ENCODE measurements around the gene ANKRD13D.
A peak's percentile ranks its signal among the peaks of the same experiment; 100 is the strongest.

Gene ANKRD13D

GRCh38 chr11:67262731-67263675 is 26.1 kb upstream of the ANKRD13D start:
- peak; percentile 85 for DNase-seq

- no peak for DNase-seq
Observed at GRCh38 chr11:67264260-67264659, 24.8 kb upstream of the ANKRD13D start.

- no peak for DNase-seq
Observed at GRCh38 chr11:67264877-67265632, 24.0 kb upstream of the ANKRD13D start.

GRCh38 chr11:67265633-67266448 is 23.3 kb upstream of the ANKRD13D start:
- peak; percentile 57 for DNase-seq

GRCh38 chr11:67266449-67267187 is 22.5 kb upstream of the ANKRD13D start, which contains the start of gene GRK2:
Gene GRK2, plus strand, starts transcription at chr11:67266473. Its CDS starts 227 bp downstream, at chr11:67266700.
- DNase-seq = peak; percentile 57

- no peak for DNase-seq
Observed at GRCh38 chr11:67267188-67268080, 21.7 kb upstream of the ANKRD13D start.

GRCh38 chr11:67268081-67268961 is 20.8 kb upstream of the ANKRD13D start:
- no peak for DNase-seq

GRCh38 chr11:67268962-67269268 is 20.2 kb upstream of the ANKRD13D start:
- DNase-seq = no peak

GRCh38 chr11:67269401-67270255 is 19.5 kb upstream of the ANKRD13D start:
- no peak for DNase-seq

GRCh38 chr11:67270256-67271204 is 18.6 kb upstream of the ANKRD13D start:
- no peak for DNase-seq

GRCh38 chr11:67271205-67271540 is 17.9 kb upstream of the ANKRD13D start:
- DNase-seq = no peak

- DNase-seq = no peak
Observed at GRCh38 chr11:67271541-67272284, 17.4 kb upstream of the ANKRD13D start.

- no peak for DNase-seq
Observed at GRCh38 chr11:67272327-67273259, 16.5 kb upstream of the ANKRD13D start.

GRCh38 chr11:67273260-67273990 is 15.7 kb upstream of the ANKRD13D start:
- DNase-seq = no peak

All from EL (cell line).